Suprapubic skin (tissue), 4 donors: ENCODE results near the gene PTPN21. TPM values are rescaled to one million over a fixed set of nuclear protein-coding genes. Genes with fewer than 3 reads are reported as not detected.

ENCODE experiments used
- DNase-seq, 2 donors: peaks; one replicate each; pipeline ENCODE4 v3.0.0-alpha.2; 2019; ENCODE audit warnings: low spot score in 2 of 2
- H3K27ac ChIP-seq: fragments of 200-600 bp; sonication (generic); one replicate; pipeline ENCODE4 v1.5.1; 2019
- H3K27me3 ChIP-seq: fragments of 200-600 bp; sonication (generic); one replicate; pipeline ENCODE4 v1.5.1; 2019
- H3K36me3 ChIP-seq: fragments of 200-600 bp; sonication (generic); one replicate; pipeline ENCODE4 v1.5.1; 2019
- H3K4me1 ChIP-seq: fragments of 200-600 bp; sonication (generic); one replicate; pipeline ENCODE4 v1.5.1; 2019
- H3K4me3 ChIP-seq: fragments of 200-600 bp; sonication (generic); one replicate; pipeline ENCODE4 v1.5.1; 2019; ENCODE audit warnings: mild to moderate bottlenecking
- H3K9me3 ChIP-seq: fragments of 200-600 bp; sonication (generic); one replicate; pipeline ENCODE4 v1.5.1; 2019
- EP300 ChIP-seq: sonication (generic); formaldehyde crosslinking; IDR thresholded peaks from one replicate; pipeline ENCODE4 v1.6.1; 2017; ENCODE audit warnings: antibody characterized with exemption
- POLR2A ChIP-seq, 2 donors: fragments of 450-650 bp; IDR thresholded peaks; one replicate each; pipeline ENCODE4 v1.6.1; 2017; ENCODE audit warnings: antibody characterized with exemption in 2 of 2, mild to moderate bottlenecking in 2 of 2, moderate library complexity in 2 of 2
- POLR2AphosphoS5 ChIP-seq, 3 donors: sonication (generic); formaldehyde crosslinking; IDR thresholded peaks; one replicate each; pipeline ENCODE4 v1.6.1; 2017; ENCODE audit warnings: antibody characterized with exemption in 3 of 3
- whole genome bisulfite sequencing: methylation state at CpG from one replicate; pipeline ENCODE4 v1.1.5; 2018; 5-methylcytosine and 5-hydroxymethylcytosine counted together
- total RNA-seq, 4 donors: library from RNA; depleted of rRNA; stranded (reverse); fragments of >200 nt; gene quantifications; one replicate each; pipeline ENCODE4 v1.1.0, GENCODE V29; 2016
- TF ChIP-seq, protein P1 (sequence below), 2 donors: fragments of 200-600 bp in 1 of 2; fragments of 450-650 bp in 1 of 2; sonication (generic) in 1 of 2; IDR thresholded peaks; one replicate each; pipeline ENCODE4 v1.5.1; 2016 to 2019; ENCODE audit warnings: antibody characterized with exemption in 2 of 2, mild to moderate bottlenecking in 1 of 2, moderate library complexity in 1 of 2

Gene PTPN21
- total RNA-seq, result 10 to 100 TPM; 33.2 to 71.1 (median 39.9) TPM

DNA sequence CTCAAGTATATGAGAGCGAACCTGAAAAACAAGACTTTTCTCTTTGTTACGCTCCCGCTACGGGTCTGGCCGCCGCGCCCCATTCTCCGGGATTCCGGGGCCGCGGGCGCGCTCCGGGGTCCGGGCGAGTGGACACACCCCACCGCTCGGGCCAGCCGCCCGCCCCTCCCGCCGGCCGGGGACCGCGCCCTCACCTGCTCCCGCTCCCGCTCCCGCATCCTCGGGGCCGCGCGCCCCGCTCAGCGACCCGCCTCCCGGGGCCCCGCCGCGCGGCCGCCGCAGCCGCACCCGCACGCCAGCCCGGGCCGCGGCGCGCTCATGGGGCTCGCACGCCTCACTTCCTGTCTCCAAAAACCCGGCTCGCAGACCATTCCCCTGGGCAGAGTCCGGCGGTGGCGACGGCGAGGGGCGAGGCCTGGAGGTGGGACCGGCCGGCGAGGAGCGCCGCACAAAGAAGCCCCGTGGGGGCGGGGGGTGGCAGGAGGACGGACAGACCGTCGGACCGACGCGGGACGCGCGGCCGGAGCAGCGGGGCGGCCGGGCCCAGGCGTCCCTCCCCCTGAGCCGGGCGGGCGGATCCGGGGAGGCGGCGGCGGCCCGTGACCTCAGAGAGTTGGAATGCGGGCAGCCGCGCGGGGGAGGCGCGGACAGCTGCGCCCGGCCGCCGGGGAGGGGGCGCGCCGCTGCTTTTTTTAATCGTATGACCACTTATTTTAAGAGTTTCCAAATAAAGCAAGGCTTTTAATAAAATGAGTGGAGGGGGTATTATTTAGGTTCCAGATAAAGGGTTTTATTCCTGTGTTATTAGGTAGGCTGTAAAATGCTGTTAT is at the start of gene PTPN21:
Gene PTPN21 (minus strand): TSS at position 551 of the 830 bp plus-strand sequence. CDS start 4,590 bp downstream, outside the sequence.
- H3K27me3 ChIP-seq, result no peaks in the 10 kb centered on the region
- peak within 1 kb of the TSS; percentile 90 for H3K27ac ChIP-seq
- H3K36me3 ChIP-seq, result peaks cover 4% of the 10 kb centered on the region
- no peaks in the 10 kb centered on the region for H3K9me3 ChIP-seq
- peak; percentile 74 to 85 for DNase-seq
- peak within 1 kb of the TSS; percentile 75 for H3K4me3 ChIP-seq
- peak in 1 of 2 donors; percentile 40 for TF ChIP-seq POLR2A (IDR thresholded peaks at IDR 0.05)
- TF ChIP-seq EP300, result no peak
- H3K4me1 ChIP-seq, result peaks cover 35% of the 10 kb centered on the region
- WGBS, result 1% methylated on average over 40 of the region's 103 CpGs

DNA sequence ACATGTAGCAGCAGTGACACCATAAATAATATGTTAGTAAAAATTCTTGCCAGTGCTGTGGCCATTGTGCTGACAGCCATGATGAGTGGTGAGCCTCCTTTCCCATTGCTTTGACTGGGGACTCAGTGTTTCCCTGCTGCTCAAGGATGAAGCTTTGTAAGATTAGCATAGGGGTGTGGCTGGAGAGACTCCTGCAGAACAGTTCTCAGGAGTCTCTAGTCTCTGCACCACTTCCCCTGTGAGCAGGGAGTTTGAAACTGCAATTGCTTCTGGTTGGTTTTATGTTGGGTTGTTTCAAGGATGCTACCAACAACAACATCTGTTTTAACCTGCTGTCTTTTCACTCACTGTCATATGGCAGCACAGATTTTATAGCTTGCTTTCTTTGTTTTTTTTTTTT is 49.4 kb upstream of the PTPN21 start:
- peaks cover 96% of the 10 kb centered on the region for H3K36me3 ChIP-seq

DNA sequence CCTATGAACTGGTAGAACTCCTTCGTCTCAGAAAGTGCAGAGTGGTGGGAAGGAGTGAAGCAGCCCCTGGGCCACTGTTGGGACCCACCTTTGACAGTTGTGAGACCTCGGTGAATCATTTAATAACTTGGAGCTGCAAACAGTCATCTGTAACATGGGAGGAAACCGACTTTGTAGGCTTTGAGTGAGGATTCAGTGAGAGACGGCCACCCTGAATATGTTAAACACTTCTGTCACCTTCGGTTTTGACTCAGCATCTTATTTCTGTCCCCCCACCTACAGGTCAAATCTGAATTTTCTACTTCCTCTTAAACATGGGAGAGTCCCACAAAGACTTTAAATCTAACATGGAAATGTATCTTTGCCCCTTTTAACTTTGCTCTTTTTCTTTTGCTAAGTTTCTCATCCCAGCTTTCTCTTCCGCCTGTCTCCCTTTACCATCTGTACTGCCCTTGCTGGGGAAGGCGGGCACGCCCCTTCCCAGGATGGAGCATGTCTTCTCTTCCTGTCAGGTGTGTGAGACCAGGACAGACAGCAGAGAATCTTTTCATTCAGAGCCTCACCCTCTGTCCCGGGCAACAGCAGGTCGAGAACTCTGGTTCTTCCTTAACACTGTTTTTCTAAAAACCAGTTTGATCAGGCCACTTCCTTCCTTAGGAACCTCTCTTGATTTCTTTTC is 45.1 kb upstream of the PTPN21 start:
- Histone ChIP-seq H3K4me1 (no peaks in the 10 kb centered on the region), H3K9me3 (no peaks in the 10 kb centered on the region), H3K27ac (no peak overlapping the region), H3K27me3 (no peaks in the 10 kb centered on the region), H3K4me3 (no peak overlapping the region), H3K36me3 (peaks cover 96% of the 10 kb centered on the region)
- DNase-seq, result no peak
- 86% methylated on average over 10 of the region's 10 CpGs for WGBS
- TF ChIP-seq POLR2AphosphoS5 (IDR thresholded peaks at IDR 0.05) (no peak), POLR2A (IDR thresholded peaks at IDR 0.05) (no peak), EP300 (no peak)

More for the DNA sequence above, 49.4 kb upstream of the PTPN21 start:
- no peak for DNase-seq
- Histone ChIP-seq H3K4me3 (no peak overlapping the region), H3K27ac (no peak overlapping the region), H3K9me3 (no peaks in the 10 kb centered on the region), H3K4me1 (no peaks in the 10 kb centered on the region), H3K27me3 (no peaks in the 10 kb centered on the region)
- TF ChIP-seq POLR2A (IDR thresholded peaks at IDR 0.05) (no peak), POLR2AphosphoS5 (IDR thresholded peaks at IDR 0.05) (no peak), EP300 (no peak)
- TF ChIP-seq, protein P1, sequence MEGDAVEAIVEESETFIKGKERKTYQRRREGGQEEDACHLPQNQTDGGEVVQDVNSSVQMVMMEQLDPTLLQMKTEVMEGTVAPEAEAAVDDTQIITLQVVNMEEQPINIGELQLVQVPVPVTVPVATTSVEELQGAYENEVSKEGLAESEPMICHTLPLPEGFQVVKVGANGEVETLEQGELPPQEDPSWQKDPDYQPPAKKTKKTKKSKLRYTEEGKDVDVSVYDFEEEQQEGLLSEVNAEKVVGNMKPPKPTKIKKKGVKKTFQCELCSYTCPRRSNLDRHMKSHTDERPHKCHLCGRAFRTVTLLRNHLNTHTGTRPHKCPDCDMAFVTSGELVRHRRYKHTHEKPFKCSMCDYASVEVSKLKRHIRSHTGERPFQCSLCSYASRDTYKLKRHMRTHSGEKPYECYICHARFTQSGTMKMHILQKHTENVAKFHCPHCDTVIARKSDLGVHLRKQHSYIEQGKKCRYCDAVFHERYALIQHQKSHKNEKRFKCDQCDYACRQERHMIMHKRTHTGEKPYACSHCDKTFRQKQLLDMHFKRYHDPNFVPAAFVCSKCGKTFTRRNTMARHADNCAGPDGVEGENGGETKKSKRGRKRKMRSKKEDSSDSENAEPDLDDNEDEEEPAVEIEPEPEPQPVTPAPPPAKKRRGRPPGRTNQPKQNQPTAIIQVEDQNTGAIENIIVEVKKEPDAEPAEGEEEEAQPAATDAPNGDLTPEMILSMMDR (IDR thresholded peaks at IDR 0.05), result no peak

DNA sequence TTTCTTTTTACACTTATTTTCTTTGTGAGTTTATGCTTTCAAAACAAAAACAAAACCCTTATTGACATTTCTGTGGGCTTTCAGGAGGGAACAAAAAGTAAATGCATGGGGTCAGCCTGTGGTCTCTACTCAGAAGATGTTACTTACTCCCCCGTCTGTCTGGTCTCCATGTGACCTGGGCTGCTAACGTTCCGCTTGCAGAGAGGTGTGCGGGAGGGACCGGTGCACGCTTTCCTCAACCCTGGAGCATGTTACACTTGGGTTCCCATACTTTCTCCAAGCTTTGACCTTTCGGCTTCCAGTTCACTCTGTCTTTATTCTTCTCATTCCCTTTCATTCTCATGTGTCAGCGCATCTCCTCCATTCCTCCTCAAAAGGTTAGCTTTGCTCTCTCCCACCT is 44.5 kb upstream of the PTPN21 start:
- H3K4me3 ChIP-seq, result no peak overlapping the region
- 95% methylated on average over 8 of the region's 8 CpGs for WGBS
- no peak for DNase-seq
- H3K9me3 ChIP-seq, result no peaks in the 10 kb centered on the region
- no peak overlapping the region for H3K27ac ChIP-seq
- H3K27me3 ChIP-seq, result no peaks in the 10 kb centered on the region
- no peak for TF ChIP-seq POLR2AphosphoS5 (IDR thresholded peaks at IDR 0.05)
- no peak for TF ChIP-seq POLR2A (IDR thresholded peaks at IDR 0.05)
- TF ChIP-seq, protein P1 (IDR thresholded peaks at IDR 0.05), result no peak
- no peak for TF ChIP-seq EP300
- peaks cover 93% of the 10 kb centered on the region for H3K36me3 ChIP-seq
- no peaks in the 10 kb centered on the region for H3K4me1 ChIP-seq

DNA sequence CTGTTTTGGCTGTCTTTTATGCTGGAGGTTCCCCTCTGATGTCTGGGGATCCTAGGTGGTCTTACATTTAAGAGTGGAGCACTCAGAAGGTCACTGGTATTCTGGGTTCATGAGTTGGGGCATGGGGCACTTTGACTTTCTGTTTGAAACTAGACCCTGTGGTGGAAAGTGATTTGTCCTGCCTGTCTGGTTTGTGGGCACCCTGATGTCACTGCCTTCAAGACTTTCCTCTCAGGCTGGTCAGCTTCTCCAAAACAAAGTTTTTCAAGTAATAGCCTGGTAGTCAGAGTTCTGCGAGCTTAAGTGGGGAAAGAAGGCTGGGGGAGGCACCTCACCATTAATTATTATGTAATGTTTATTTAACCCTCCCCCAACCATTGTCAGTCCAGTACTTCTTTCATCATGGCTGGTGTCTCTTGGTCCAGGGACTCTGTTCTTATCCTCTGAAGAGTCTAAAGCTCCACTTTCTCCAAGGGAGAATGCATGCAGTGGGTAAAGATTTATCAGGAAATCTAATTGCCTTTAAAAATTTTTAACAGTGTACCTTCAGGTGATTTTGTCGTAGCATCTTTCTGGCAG is 43.4 kb upstream of the PTPN21 start:
- Histone ChIP-seq H3K27me3 (no peaks in the 10 kb centered on the region), H3K27ac (no peak overlapping the region), H3K36me3 (peaks cover 86% of the 10 kb centered on the region), H3K4me3 (no peak overlapping the region), H3K9me3 (no peaks in the 10 kb centered on the region), H3K4me1 (no peaks in the 10 kb centered on the region)
- no peak for DNase-seq
- 90% methylated on average over 2 of the region's 2 CpGs for WGBS
- TF ChIP-seq POLR2A (IDR thresholded peaks at IDR 0.05) (no peak), POLR2AphosphoS5 (IDR thresholded peaks at IDR 0.05) (no peak), EP300 (no peak)
- TF ChIP-seq, protein P1 (IDR thresholded peaks at IDR 0.05), result no peak

DNA sequence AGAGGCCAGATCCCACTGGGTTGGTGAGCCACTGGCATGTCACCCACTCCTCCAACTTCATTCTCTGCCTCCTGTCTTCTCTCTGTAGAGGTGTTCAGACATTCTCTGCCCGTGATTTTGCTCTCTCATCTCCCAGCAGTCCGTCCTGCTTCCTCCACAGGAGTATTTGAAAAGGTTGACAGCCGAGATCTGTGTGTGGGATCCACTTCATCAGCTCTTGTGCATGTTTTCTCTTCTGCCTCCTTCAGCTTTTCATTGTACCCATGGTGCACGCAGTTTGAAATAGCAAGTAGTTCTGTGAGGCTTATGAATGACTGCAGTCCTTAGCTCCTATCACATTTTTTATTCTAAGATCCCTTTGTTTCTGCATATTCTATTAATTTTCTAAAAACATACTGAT is 42.8 kb upstream of the PTPN21 start:
- no peak for DNase-seq
- TF ChIP-seq POLR2A (IDR thresholded peaks at IDR 0.05), result no peak
- TF ChIP-seq, protein P1 (IDR thresholded peaks at IDR 0.05), result no peak
- TF ChIP-seq EP300, result no peak
- no peak for TF ChIP-seq POLR2AphosphoS5 (IDR thresholded peaks at IDR 0.05)
- Histone ChIP-seq H3K9me3 (no peaks in the 10 kb centered on the region), H3K4me1 (no peaks in the 10 kb centered on the region), H3K36me3 (peaks cover 83% of the 10 kb centered on the region), H3K27ac (no peak overlapping the region), H3K27me3 (no peaks in the 10 kb centered on the region), H3K4me3 (no peak overlapping the region)
- WGBS, result 94% methylated on average over 4 of the region's 4 CpGs
